H1 (cell line): ENCODE results near the gene PPRC1. TPM values are rescaled to one million over a fixed set of nuclear protein-coding genes. Genes with fewer than 3 reads are reported as not detected.
A peak's percentile ranks its signal among the peaks of the same experiment; 100 is the strongest.

Experiments
- CTCF ChIA-PET: fragments of 300-600 bp; sonication (Branson Sonifier 250); formaldehyde crosslinking; loops from one replicate; lab custom pipeline; 2021; ENCODE audit not compliant: partially characterized antibody; lab: Charles Lee
- POLR2A ChIA-PET: fragments of 300-600 bp; sonication (Branson Sonifier 250); formaldehyde crosslinking; loops from one replicate; lab custom pipeline; 2021; ENCODE audit warnings: inconsistent platforms; ENCODE audit not compliant: partially characterized antibody; lab: Charles Lee
- DNase-seq, 2 experiments: peaks; one replicate each; pipeline versions ENCODE4 v3.0.0 to v3.0.0-alpha.2; 2010 to 2022; ENCODE audit warnings: low spot score in 2 of 2, low read depth in 1 of 2, mixed read lengths in 1 of 2
- FAIRE-seq: peaks from 2 replicates; lab custom pipeline; 2011; peaks lifted over from hg19 to GRCh38; lab: Jason Lieb, UNC
- H2AFZ ChIP-seq: 2 replicates; pipeline ENCODE4 v1.8.1; 2012; ENCODE audit warnings: low read length, inconsistent platforms
- H2AK5ac ChIP-seq: 2 replicates; pipeline ENCODE4 v1.6.1; 2013; ENCODE audit warnings: low read depth, low read length
- H2BK120ac ChIP-seq: replicated peaks from 2 replicates; pipeline ENCODE3; 2013; ENCODE audit warnings: low read depth, low read length, inconsistent platforms
- H2BK12ac ChIP-seq: 2 replicates; pipeline ENCODE4 v1.6.1; 2013; ENCODE audit warnings: low read depth, low read length
- H2BK15ac ChIP-seq: 2 replicates; pipeline ENCODE4 v1.6.1; 2013; ENCODE audit warnings: low read length
- H2BK20ac ChIP-seq: 2 replicates; pipeline ENCODE4 v1.6.1; 2013; ENCODE audit warnings: low read length
- H2BK5ac ChIP-seq: 2 replicates; pipeline ENCODE4 v1.6.1; 2013; ENCODE audit warnings: low read depth, low read length
- H3K14ac ChIP-seq: 2 replicates; pipeline ENCODE4 v1.6.1; 2013; ENCODE audit warnings: inconsistent platforms; ENCODE audit not compliant: insufficient read length
- H3K18ac ChIP-seq: 2 replicates; pipeline ENCODE4 v1.6.1; 2013; ENCODE audit warnings: low read length; ENCODE audit errors: extremely low read depth
- H3K23ac ChIP-seq: 2 replicates; pipeline ENCODE4 v1.6.1; 2013; ENCODE audit warnings: inconsistent platforms; ENCODE audit not compliant: insufficient read length
- H3K23me2 ChIP-seq: 2 replicates; pipeline ENCODE4 v1.6.1; 2013; ENCODE audit warnings: low read depth, low read length
- H3K27ac ChIP-seq: 2 replicates; pipeline ENCODE4 v1.6.1; 2011; ENCODE audit warnings: low read depth, low read length, inconsistent platforms
- H3K27me3 ChIP-seq, 4 experiments: replicated peaks in 1 of 4; 1 replicate in 1 of 4; 2 replicates in 3 of 4; pipeline versions ENCODE4 v1.6.1 to v1.8.1; 2011 to 2013; ENCODE audit warnings: low read length in 3 of 4, mild to moderate bottlenecking in 3 of 4, inconsistent platforms in 2 of 4, mixed read lengths in 2 of 4, moderate library complexity in 1 of 4; ENCODE audit not compliant: control insufficient read depth in 3 of 4, insufficient read depth in 3 of 4; ENCODE audit errors: extremely low read depth in 1 of 4
- H3K36me3 ChIP-seq, 4 experiments: 2 replicates each; pipeline versions ENCODE4 v1.6.1 to v1.8.1; 2011 to 2013; ENCODE audit warnings: mild to moderate bottlenecking in 4 of 4, low read length in 3 of 4, moderate library complexity in 2 of 4, control low read depth in 1 of 4, inconsistent platforms in 1 of 4; ENCODE audit not compliant: insufficient read depth in 4 of 4, control insufficient read depth in 2 of 4
- H3K4ac ChIP-seq: replicated peaks from 2 replicates; pipeline ENCODE3; 2013; ENCODE audit warnings: low read length, low read depth, mixed read lengths, inconsistent platforms; ENCODE audit not compliant: insufficient read length
- H3K4me1 ChIP-seq, 4 experiments: replicated peaks in 1 of 4; 1 replicate in 1 of 4; 2 replicates in 3 of 4; pipeline versions ENCODE4 v1.6.1 to v1.8.1; 2011 to 2013; ENCODE audit warnings: low read length in 3 of 4, inconsistent platforms in 2 of 4, mixed read lengths in 1 of 4; ENCODE audit not compliant: insufficient read depth in 4 of 4, control insufficient read depth in 3 of 4
- H3K4me2 ChIP-seq, 2 experiments: 2 replicates each; pipeline versions ENCODE4 v1.6.1 to v1.8.1; 2011 to 2013; ENCODE audit warnings: low read depth in 2 of 2, low read length in 2 of 2, control low read depth in 1 of 2, inconsistent platforms in 1 of 2, mild to moderate bottlenecking in 1 of 2; ENCODE audit not compliant: insufficient read depth in 1 of 2
- H3K4me3 ChIP-seq, 4 experiments: fragments of 200-600, 300-600 bp in 1 of 4; sonication (generic), shearing (Covaris generic), sonication (Bioruptor Twin) in 1 of 4; 2 replicates each; pipeline versions ENCODE4 v1.5.1 to v1.8.1; 2011 to 2016; ENCODE audit warnings: low read length in 4 of 4, low read depth in 3 of 4, control low read depth in 2 of 4, inconsistent platforms in 2 of 4, mild to moderate bottlenecking in 2 of 4, mixed read lengths in 1 of 4, moderate library complexity in 1 of 4; ENCODE audit not compliant: insufficient read depth in 2 of 4; ENCODE audit errors: extremely low read depth in 1 of 4
- H3K56ac ChIP-seq: replicated peaks from 2 replicates; pipeline ENCODE3; 2013; ENCODE audit warnings: low read depth, mild to moderate bottlenecking, mixed read lengths, low read length, inconsistent platforms; ENCODE audit not compliant: insufficient read length
- H3K79me1 ChIP-seq: 2 replicates; pipeline ENCODE4 v1.6.1; 2013; ENCODE audit warnings: low read depth, low read length, control low read depth
- H3K79me2 ChIP-seq, 2 experiments: 2 replicates each; pipeline versions ENCODE4 v1.6.1 to v1.8.1; 2012 to 2013; ENCODE audit warnings: low read length in 2 of 2, mild to moderate bottlenecking in 2 of 2, inconsistent platforms in 1 of 2; ENCODE audit not compliant: insufficient read depth in 2 of 2, control insufficient read depth in 1 of 2
- H3K9ac ChIP-seq, 4 experiments: replicated peaks in 1 of 4; 1 replicate in 1 of 4; 2 replicates in 3 of 4; pipeline versions ENCODE4 v1.6.1 to v1.8.1; 2011 to 2013; ENCODE audit warnings: low read depth in 3 of 4, low read length in 3 of 4, control low read depth in 2 of 4, mild to moderate bottlenecking in 2 of 4, moderate library complexity in 2 of 4, inconsistent platforms in 1 of 4; ENCODE audit errors: extremely low read depth in 1 of 4
- H3K9me3 ChIP-seq, 2 experiments: 2 replicates each; pipeline versions ENCODE4 v1.6.1 to v1.8.1; 2012 to 2013; ENCODE audit warnings: mild to moderate bottlenecking in 2 of 2, moderate library complexity in 2 of 2, control low read depth in 1 of 2, inconsistent platforms in 1 of 2, low read depth in 1 of 2, low read length in 1 of 2, mixed read lengths in 1 of 2; ENCODE audit not compliant: insufficient read depth in 2 of 2
- H4K20me1 ChIP-seq, 2 experiments: replicated peaks in 1 of 2; 2 replicates each; pipeline versions ENCODE3 to v1.8.1; 2011 to 2013; ENCODE audit warnings: inconsistent platforms in 2 of 2, low read length in 2 of 2, mild to moderate bottlenecking in 1 of 2; ENCODE audit not compliant: insufficient read depth in 2 of 2, control insufficient read depth in 1 of 2
- H4K5ac ChIP-seq: 2 replicates; pipeline ENCODE4 v1.6.1; 2013; ENCODE audit warnings: low read length, low read depth, mixed read lengths, inconsistent platforms; ENCODE audit not compliant: insufficient read length
- H4K8ac ChIP-seq: 2 replicates; pipeline ENCODE4 v1.8.0; 2013; ENCODE audit warnings: mild to moderate bottlenecking, moderate library complexity, low read length, inconsistent platforms; ENCODE audit not compliant: insufficient read depth; ENCODE audit errors: extremely low read depth
- H4K91ac ChIP-seq: replicated peaks from 2 replicates; pipeline ENCODE3; 2013; ENCODE audit warnings: low read length, mixed read lengths, inconsistent platforms; ENCODE audit not compliant: insufficient read length
- GTF2F1 ChIP-seq: IDR thresholded peaks from 2 replicates; pipeline ENCODE4 v1.6.1; 2012; ENCODE audit warnings: low read depth, low read length, improper control_type of control experiment, borderline replicate concordance
- KDM5A ChIP-seq: fragments of 200-600 bp; IDR thresholded peaks from 2 replicates; pipeline ENCODE4 v1.7.1; 2012; ENCODE audit warnings: mild to moderate bottlenecking, low read length, inconsistent platforms, mixed read lengths
- POU5F1 ChIP-seq: IDR thresholded peaks from 2 replicates; pipeline ENCODE4 v1.6.1; 2011; ENCODE audit warnings: low read depth, mild to moderate bottlenecking, low read length, moderate library complexity
- SP1 ChIP-seq: IDR thresholded peaks from 2 replicates; pipeline ENCODE4 v1.6.1; 2011; ENCODE audit warnings: low read depth, low read length
- TBP ChIP-seq: IDR thresholded peaks from 2 replicates; pipeline ENCODE4 v1.6.1; 2011; ENCODE audit warnings: low read depth, low read length, improper control_type of control experiment
- TCF12 ChIP-seq: IDR thresholded peaks from 2 replicates; pipeline ENCODE4 v1.6.1; 2011; ENCODE audit warnings: low read depth, mild to moderate bottlenecking, low read length
- WGBS, 2 experiments: shearing (Covaris generic) in 1 of 2; methylation state at CpG; one replicate each; pipeline versions ENCODE4 v1.1.6 to v1.1.7; 2013 to 2015; ENCODE audit warnings: low lambda C conversion rate in 2 of 2, mixed read lengths in 2 of 2, inconsistent platforms in 1 of 2, low coverage in 1 of 2, missing lambda C conversion rate in 1 of 2; ENCODE audit not compliant: insufficient replicate concordance in 2 of 2, insufficient coverage in 1 of 2, insufficient read length in 1 of 2; ENCODE audit errors: extremely low coverage in 1 of 2, missing lambda C conversion rate in 1 of 2; 5-methylcytosine and 5-hydroxymethylcytosine counted together
- polyA plus RNA-seq, 7 experiments: library from polyadenylated mRNA; depleted of rRNA in 3 of 7; stranded (reverse) in 5 of 7; unstranded in 2 of 7; fragments of >200 nt in 5 of 7; fragments of 200-250 nt in 2 of 7; gene quantifications; 1 replicate in 5 of 7; 2 replicates in 1 of 7; 4 replicates in 1 of 7; pipeline versions ENCODE4 v1.2.1 to v1.2.3, GENCODE V29; 2011 to 2013; ENCODE audit warnings: missing spikeins in 2 of 7, mixed read lengths in 2 of 7
- total RNA-seq: library from RNA; stranded (reverse); fragmentation: NEBNext Ultra II Directional; extraction: Animal tissue kit (Norgen Biotek cat#: 25700); gene quantifications from 2 replicates; pipeline ENCODE4 v1.2.1, GENCODE V29; 2021

PPRC1 gene
- total and polyA plus RNA-seq, 2 of the 8 experiments (the other 6 are each of a cell fraction or from before 2014, with no cell fraction given) = 46.5 to 88.4 TPM

- DNase-seq (no peak), FAIRE-seq (no peak)
- Histone ChIP-seq H2BK15ac (no peak overlapping the region), H3K23ac (no peak overlapping the region), H3K4me3 (no peak overlapping the region), H2BK12ac (no peak overlapping the region), H2BK5ac (no peak overlapping the region), H3K9ac (no peak overlapping the region), H3K4me1 (peaks cover 0 to 2% (median under 1%) of the 10 kb centered on the region in 4 experiments; a peak in 1 of 7 replicates), H3K79me2 (peaks cover 31 to 52% of the 10 kb centered on the region in 2 experiments), H3K36me3 (peaks cover 54 to 67% (median 63%) of the 10 kb centered on the region in 4 experiments), H3K56ac (no peak overlapping the region), H3K4me2 (no peak overlapping the region), H2AFZ (no peak overlapping the region), H4K20me1 (peaks cover 12 to 14% of the 10 kb centered on the region in 2 experiments), H3K79me1 (peaks cover 13% of the 10 kb centered on the region), H2BK120ac (no peak overlapping the region), H4K5ac (no peak overlapping the region), H2AK5ac (no peak overlapping the region), H4K8ac (no peak overlapping the region), H3K14ac (no peak overlapping the region), H3K23me2 (0 out of 2 replicates have a peak, but pooled peaks cover 2% of the 10 kb centered on the region), H3K27me3 (no peaks in the 10 kb centered on the region), H3K4ac (no peak overlapping the region), H3K18ac (no peak overlapping the region), H4K91ac (no peak overlapping the region), H3K27ac (no peak overlapping the region), H2BK20ac (peak overlapping the region; percentile 67; the same call in 1 of the 2 replicates), H3K9me3 (no peaks in the 10 kb centered on the region)
- CTCF ChIA-PET = interaction anchor here (0.7 to 5.2 kb wide), 5 partner anchors 12 to 241 kb away, joined by 3 to 28 read pairs (median 3); no protein-coding TSS in a partner anchor
- 96% methylated on average over 3 of the region's 3 CpGs; no CpG with 5 or more reads in 1 of the 2 experiments for WGBS, 2 experiments
- POLR2A ChIA-PET = interaction anchor here (0.8 to 17.3 kb wide), 6 partner anchors 12 to 91 kb away, joined by 3 to 408 read pairs (median 4); partner anchors contain the start of gene NOLC1
- no peak for TF ChIP-seq TBP
- TF ChIP-seq GTF2F1 = no peak
- no peak for TF ChIP-seq TCF12
- no peak for TF ChIP-seq KDM5A
- TF ChIP-seq POU5F1 = no peak
- TF ChIP-seq SP1 = no peak
Measured at GRCh38 chr10:102157224-102157623, 24.4 kb downstream of the PPRC1 start.
